RPMI7951 (cell line): ENCODE measurements around the gene ACP7. TPM values are rescaled to one million over a fixed set of nuclear protein-coding genes. Genes with fewer than 3 reads are reported as not detected.
"Not testable (repeated sequence)": the region's sequence is repeated elsewhere in the genome, so short reads cannot be mapped to it uniquely, and the experiment has no call there.

Source experiments
- DNase-seq: peaks from one replicate; pipeline ENCODE4 v3.0.0-alpha.2; 2012; ENCODE audit warnings: low read depth
- total RNA-seq: library from RNA; depleted of rRNA; stranded (reverse); fragments of >200 nt; shearing (Covaris generic); gene quantifications from 2 replicates; pipeline ENCODE4 v1.2.3, GENCODE V29; 2014

ACP7 gene
- total RNA-seq, 1 experiment from 2014 or later: not detected

GRCh38 chr19:39130337-39131254 is 46.4 kb downstream of the ACP7 start:
- DNase-seq: no peak

GRCh38 chr19:39131255-39131755 is 47.1 kb downstream of the ACP7 start:
- no peak for DNase-seq

- DNase-seq: no peak
Measured at GRCh38 chr19:39132344-39132969, 48.3 kb downstream of the ACP7 start.

GRCh38 chr19:39133431-39134270 is 49.5 kb downstream of the ACP7 start:
- DNase-seq: no peak

- DNase-seq: no peak
Measured at GRCh38 chr19:39135701-39136100, 51.5 kb downstream of the ACP7 start.

- DNase-seq: no peak
Measured at GRCh38 chr19:39136225-39136940, 52.2 kb downstream of the ACP7 start.

GRCh38 chr19:39137131-39137530 is 53.0 kb downstream of the ACP7 start:
- no peak for DNase-seq

GRCh38 chr19:39138221-39139211 is 54.3 kb downstream of the ACP7 start:
- no peak for DNase-seq

GRCh38 chr19:39139305-39139874 is 55.2 kb downstream of the ACP7 start:
- no peak for DNase-seq

GRCh38 chr19:39139971-39140453 is 55.8 kb downstream of the ACP7 start:
- DNase-seq: no peak

GRCh38 chr19:39140594-39140993 is 56.4 kb downstream of the ACP7 start:
- DNase-seq: no peak

GRCh38 chr19:39141929-39142328 is 57.8 kb downstream of the ACP7 start:
- DNase-seq: no peak

GRCh38 chr19:39142630-39143029 is 58.5 kb downstream of the ACP7 start:
- DNase-seq: no peak

- not testable (repeated sequence) for DNase-seq
Measured at GRCh38 chr19:39143757-39144289, 59.7 kb downstream of the ACP7 start.

GRCh38 chr19:39144290-39145071 is 60.3 kb downstream of the ACP7 start:
- DNase-seq: no peak

GRCh38 chr19:39145180-39145953 is 61.2 kb downstream of the ACP7 start:
- DNase-seq: no peak

- DNase-seq: no peak
Measured at GRCh38 chr19:39146091-39146490, 61.9 kb downstream of the ACP7 start.
